HepG2 (cell line): Measurements from ENCODE around the gene LYPD3. TPM values are rescaled to one million over a fixed set of nuclear protein-coding genes. Genes with fewer than 3 reads are reported as not detected.

ENCODE experiments used
- ARNTL ChIP-seq: sonication (generic); formaldehyde crosslinking; IDR thresholded peaks from 2 replicates; pipeline ENCODE4 v1.4.0; 2020; ENCODE audit warnings: mild to moderate bottlenecking, missing genetic modification reagents
- BRD4 ChIP-seq: sonication (generic); formaldehyde crosslinking; IDR thresholded peaks from 2 replicates; pipeline ENCODE4 v1.4.0; 2020; ENCODE audit warnings: missing genetic modification reagents
- FOSL1 ChIP-seq: sonication (generic); formaldehyde crosslinking; IDR thresholded peaks from 2 replicates; pipeline ENCODE4 v1.9.0; 2021; ENCODE audit warnings: missing genetic modification reagents, borderline replicate concordance
- NAIF1 ChIP-seq: sonication (generic); formaldehyde crosslinking; IDR thresholded peaks from 2 replicates; pipeline ENCODE4 v1.5.0; 2020; ENCODE audit warnings: mild to moderate bottlenecking, missing genetic modification reagents, borderline replicate concordance
- PHF21A ChIP-seq: sonication (generic); formaldehyde crosslinking; IDR thresholded peaks from 2 replicates; pipeline ENCODE4 v1.5.0; 2020; ENCODE audit warnings: mild to moderate bottlenecking, missing genetic modification reagents
- POLR2AphosphoS2 ChIP-seq: IDR thresholded peaks from 2 replicates; pipeline ENCODE4 v1.6.1; 2011; ENCODE audit warnings: low read depth, low read length, improper control_type of control experiment
- ZBTB20 ChIP-seq: sonication (generic); formaldehyde crosslinking; IDR thresholded peaks from 2 replicates; pipeline ENCODE4 v1.8.1; 2023; ENCODE audit warnings: missing genetic modification reagents, low read depth, mild to moderate bottlenecking, borderline replicate concordance
- ZNF282 ChIP-seq: fragments of 450-650 bp; IDR thresholded peaks from 2 replicates; pipeline ENCODE4 v1.6.1; 2018; ENCODE audit not compliant: partially characterized antibody
- ZNF343 ChIP-seq: sonication (generic); formaldehyde crosslinking; IDR thresholded peaks from 2 replicates; pipeline ENCODE4 v1.4.0; 2020; ENCODE audit warnings: mild to moderate bottlenecking, missing genetic modification reagents
- polyA plus RNA-seq, 8 experiments: library from polyadenylated mRNA; depleted of rRNA in 3 of 8; stranded (reverse) in 7 of 8; unstranded in 1 of 8; fragments of >200 nt; fragmentation: Illumina TruSeq in 4 of 8; extraction: Trizol in 4 of 8; gene quantifications; 2 replicates each; pipeline versions ENCODE4 v1.2.1 to v1.2.3, GENCODE V29; 2011 to 2016; ENCODE audit warnings: low read depth in 4 of 8, missing spikeins in 1 of 8, mixed read lengths in 1 of 8; ENCODE audit not compliant: insufficient read depth in 1 of 8
- total RNA-seq, 5 experiments: library from RNA; depleted of rRNA; stranded (reverse); fragments of >200 nt; fragmentation: Illumina TruSeq; extraction: Trizol; gene quantifications; 2 replicates each; pipeline ENCODE4 v1.2.3, GENCODE V29; 2016; ENCODE audit warnings: low read depth in 1 of 5
- TF ChIP-seq, protein P1 (sequence below): sonication (generic); formaldehyde crosslinking; IDR thresholded peaks from 2 replicates; pipeline ENCODE4 v1.4.0; 2020; ENCODE audit warnings: missing genetic modification reagents; ENCODE audit errors: not compliant biosample characterization
- TF ChIP-seq, protein P2 (sequence below): sonication (generic); formaldehyde crosslinking; IDR thresholded peaks from 2 replicates; pipeline ENCODE4 v1.4.0; 2020; ENCODE audit warnings: mild to moderate bottlenecking, missing genetic modification reagents, borderline replicate concordance
- TF ChIP-seq, protein P3 (sequence below): fragments of 450-650 bp; IDR thresholded peaks from 2 replicates; pipeline ENCODE4 v1.6.1; 2017
- TF ChIP-seq, protein P4 (sequence below): sonication (generic); formaldehyde crosslinking; IDR thresholded peaks from 2 replicates; pipeline ENCODE4 v1.4.0; 2020; ENCODE audit warnings: missing genetic modification reagents
- TF ChIP-seq, protein P5 (sequence below): sonication (generic); formaldehyde crosslinking; IDR thresholded peaks from 2 replicates; pipeline ENCODE4 v1.5.0; 2020; ENCODE audit warnings: mild to moderate bottlenecking, missing genetic modification reagents, borderline replicate concordance
- TF ChIP-seq, protein P6 (sequence below): sonication (generic); formaldehyde crosslinking; conservative IDR thresholded peaks from 2 replicates; pipeline ENCODE4 v1.5.0; 2020; ENCODE audit warnings: missing genetic modification reagents

The LYPD3 gene
- total and polyA plus RNA-seq, 2 of the 13 experiments (the other 11 are each of a cell fraction or from before 2014, with no cell fraction given) = 0.51 to 1.5 TPM

DNA sequence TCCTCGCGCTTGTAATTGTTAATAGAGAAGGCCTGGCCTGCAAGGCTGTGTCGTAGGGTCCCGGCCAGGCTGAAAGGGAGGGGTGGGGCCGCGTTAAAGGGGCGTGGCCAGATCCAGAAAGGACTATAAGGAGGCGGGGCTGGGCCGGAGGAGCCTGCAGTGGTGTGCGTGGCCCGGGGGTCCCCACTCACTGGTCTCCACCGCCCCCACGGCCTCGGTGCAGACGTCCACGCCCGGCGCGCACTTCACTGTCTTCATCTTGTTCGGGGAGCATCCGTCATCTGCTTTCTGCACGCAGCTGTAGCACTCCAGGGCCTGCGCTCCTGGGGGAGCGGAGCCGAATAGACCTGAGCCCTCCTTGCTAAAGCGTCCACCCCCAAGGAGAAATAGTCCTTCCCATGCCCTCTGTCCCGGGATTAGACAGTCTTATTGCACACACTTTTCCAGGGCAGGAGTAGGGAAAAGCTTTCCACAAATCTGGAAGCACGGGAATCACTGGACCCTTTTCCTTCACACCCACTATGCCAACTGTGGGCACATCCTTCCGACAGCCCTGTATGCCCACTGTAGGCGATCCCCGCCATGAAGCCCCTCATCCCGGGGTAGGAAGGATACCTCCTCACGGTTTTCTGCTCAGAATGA, 1.2 kb downstream of the LYPD3 start (continued):
- TF ChIP-seq, protein P1, sequence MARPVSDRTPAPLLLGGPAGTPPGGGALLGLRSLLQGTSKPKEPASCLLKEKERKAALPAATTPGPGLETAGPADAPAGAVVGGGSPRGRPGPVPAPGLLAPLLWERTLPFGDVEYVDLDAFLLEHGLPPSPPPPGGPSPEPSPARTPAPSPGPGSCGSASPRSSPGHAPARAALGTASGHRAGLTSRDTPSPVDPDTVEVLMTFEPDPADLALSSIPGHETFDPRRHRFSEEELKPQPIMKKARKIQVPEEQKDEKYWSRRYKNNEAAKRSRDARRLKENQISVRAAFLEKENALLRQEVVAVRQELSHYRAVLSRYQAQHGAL (CRISPR knock-in tag) = no peak
- TF ChIP-seq, protein P2, sequence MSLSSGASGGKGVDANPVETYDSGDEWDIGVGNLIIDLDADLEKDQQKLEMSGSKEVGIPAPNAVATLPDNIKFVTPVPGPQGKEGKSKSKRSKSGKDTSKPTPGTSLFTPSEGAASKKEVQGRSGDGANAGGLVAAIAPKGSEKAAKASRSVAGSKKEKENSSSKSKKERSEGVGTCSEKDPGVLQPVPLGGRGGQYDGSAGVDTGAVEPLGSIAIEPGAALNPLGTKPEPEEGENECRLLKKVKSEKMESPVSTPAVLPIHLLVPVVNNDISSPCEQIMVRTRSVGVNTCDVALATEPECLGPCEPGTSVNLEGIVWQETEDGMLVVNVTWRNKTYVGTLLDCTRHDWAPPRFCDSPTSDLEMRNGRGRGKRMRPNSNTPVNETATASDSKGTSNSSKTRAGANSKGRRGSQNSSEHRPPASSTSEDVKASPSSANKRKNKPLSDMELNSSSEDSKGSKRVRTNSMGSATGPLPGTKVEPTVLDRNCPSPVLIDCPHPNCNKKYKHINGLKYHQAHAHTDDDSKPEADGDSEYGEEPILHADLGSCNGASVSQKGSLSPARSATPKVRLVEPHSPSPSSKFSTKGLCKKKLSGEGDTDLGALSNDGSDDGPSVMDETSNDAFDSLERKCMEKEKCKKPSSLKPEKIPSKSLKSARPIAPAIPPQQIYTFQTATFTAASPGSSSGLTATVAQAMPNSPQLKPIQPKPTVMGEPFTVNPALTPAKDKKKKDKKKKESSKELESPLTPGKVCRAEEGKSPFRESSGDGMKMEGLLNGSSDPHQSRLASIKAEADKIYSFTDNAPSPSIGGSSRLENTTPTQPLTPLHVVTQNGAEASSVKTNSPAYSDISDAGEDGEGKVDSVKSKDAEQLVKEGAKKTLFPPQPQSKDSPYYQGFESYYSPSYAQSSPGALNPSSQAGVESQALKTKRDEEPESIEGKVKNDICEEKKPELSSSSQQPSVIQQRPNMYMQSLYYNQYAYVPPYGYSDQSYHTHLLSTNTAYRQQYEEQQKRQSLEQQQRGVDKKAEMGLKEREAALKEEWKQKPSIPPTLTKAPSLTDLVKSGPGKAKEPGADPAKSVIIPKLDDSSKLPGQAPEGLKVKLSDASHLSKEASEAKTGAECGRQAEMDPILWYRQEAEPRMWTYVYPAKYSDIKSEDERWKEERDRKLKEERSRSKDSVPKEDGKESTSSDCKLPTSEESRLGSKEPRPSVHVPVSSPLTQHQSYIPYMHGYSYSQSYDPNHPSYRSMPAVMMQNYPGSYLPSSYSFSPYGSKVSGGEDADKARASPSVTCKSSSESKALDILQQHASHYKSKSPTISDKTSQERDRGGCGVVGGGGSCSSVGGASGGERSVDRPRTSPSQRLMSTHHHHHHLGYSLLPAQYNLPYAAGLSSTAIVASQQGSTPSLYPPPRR (CRISPR knock-in tag) = no peak
- TF ChIP-seq ZNF282 (no peak), FOSL1 (CRISPR knock-in tag) (no peak), POLR2AphosphoS2 (no peak), ARNTL (no peak), ZBTB20 (CRISPR knock-in tag) (no peak), ZNF343 (CRISPR knock-in tag) (no peak), NAIF1 (no peak), PHF21A (CRISPR knock-in tag) (no peak), BRD4 (CRISPR knock-in tag) (no peak)
- TF ChIP-seq, protein P3, sequence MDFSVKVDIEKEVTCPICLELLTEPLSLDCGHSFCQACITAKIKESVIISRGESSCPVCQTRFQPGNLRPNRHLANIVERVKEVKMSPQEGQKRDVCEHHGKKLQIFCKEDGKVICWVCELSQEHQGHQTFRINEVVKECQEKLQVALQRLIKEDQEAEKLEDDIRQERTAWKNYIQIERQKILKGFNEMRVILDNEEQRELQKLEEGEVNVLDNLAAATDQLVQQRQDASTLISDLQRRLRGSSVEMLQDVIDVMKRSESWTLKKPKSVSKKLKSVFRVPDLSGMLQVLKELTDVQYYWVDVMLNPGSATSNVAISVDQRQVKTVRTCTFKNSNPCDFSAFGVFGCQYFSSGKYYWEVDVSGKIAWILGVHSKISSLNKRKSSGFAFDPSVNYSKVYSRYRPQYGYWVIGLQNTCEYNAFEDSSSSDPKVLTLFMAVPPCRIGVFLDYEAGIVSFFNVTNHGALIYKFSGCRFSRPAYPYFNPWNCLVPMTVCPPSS = no peak
- TF ChIP-seq, protein P4, sequence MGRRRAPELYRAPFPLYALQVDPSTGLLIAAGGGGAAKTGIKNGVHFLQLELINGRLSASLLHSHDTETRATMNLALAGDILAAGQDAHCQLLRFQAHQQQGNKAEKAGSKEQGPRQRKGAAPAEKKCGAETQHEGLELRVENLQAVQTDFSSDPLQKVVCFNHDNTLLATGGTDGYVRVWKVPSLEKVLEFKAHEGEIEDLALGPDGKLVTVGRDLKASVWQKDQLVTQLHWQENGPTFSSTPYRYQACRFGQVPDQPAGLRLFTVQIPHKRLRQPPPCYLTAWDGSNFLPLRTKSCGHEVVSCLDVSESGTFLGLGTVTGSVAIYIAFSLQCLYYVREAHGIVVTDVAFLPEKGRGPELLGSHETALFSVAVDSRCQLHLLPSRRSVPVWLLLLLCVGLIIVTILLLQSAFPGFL (CRISPR knock-in tag) = no peak
- TF ChIP-seq, protein P5, sequence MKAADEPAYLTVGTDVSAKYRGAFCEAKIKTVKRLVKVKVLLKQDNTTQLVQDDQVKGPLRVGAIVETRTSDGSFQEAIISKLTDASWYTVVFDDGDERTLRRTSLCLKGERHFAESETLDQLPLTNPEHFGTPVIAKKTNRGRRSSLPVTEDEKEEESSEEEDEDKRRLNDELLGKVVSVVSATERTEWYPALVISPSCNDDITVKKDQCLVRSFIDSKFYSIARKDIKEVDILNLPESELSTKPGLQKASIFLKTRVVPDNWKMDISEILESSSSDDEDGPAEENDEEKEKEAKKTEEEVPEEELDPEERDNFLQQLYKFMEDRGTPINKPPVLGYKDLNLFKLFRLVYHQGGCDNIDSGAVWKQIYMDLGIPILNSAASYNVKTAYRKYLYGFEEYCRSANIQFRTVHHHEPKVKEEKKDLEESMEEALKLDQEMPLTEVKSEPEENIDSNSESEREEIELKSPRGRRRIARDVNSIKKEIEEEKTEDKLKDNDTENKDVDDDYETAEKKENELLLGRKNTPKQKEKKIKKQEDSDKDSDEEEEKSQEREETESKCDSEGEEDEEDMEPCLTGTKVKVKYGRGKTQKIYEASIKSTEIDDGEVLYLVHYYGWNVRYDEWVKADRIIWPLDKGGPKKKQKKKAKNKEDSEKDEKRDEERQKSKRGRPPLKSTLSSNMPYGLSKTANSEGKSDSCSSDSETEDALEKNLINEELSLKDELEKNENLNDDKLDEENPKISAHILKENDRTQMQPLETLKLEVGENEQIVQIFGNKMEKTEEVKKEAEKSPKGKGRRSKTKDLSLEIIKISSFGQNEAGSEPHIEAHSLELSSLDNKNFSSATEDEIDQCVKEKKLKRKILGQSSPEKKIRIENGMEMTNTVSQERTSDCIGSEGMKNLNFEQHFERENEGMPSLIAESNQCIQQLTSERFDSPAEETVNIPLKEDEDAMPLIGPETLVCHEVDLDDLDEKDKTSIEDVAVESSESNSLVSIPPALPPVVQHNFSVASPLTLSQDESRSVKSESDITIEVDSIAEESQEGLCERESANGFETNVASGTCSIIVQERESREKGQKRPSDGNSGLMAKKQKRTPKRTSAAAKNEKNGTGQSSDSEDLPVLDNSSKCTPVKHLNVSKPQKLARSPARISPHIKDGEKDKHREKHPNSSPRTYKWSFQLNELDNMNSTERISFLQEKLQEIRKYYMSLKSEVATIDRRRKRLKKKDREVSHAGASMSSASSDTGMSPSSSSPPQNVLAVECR (CRISPR knock-in tag) = no peak
- TF ChIP-seq, protein P6, sequence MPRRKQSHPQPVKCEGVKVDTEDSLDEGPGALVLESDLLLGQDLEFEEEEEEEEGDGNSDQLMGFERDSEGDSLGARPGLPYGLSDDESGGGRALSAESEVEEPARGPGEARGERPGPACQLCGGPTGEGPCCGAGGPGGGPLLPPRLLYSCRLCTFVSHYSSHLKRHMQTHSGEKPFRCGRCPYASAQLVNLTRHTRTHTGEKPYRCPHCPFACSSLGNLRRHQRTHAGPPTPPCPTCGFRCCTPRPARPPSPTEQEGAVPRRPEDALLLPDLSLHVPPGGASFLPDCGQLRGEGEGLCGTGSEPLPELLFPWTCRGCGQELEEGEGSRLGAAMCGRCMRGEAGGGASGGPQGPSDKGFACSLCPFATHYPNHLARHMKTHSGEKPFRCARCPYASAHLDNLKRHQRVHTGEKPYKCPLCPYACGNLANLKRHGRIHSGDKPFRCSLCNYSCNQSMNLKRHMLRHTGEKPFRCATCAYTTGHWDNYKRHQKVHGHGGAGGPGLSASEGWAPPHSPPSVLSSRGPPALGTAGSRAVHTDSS (CRISPR knock-in tag) = no peak
